ENCODE measurements around the gene WDR82. TPM values are rescaled to one million over a fixed set of nuclear protein-coding genes. Genes with fewer than 3 reads are reported as not detected.

WDR82 gene
- total RNA-seq, 4 donors from 2014 or later, result 66.4 to 76.4 (median 72.2) TPM

DNA sequence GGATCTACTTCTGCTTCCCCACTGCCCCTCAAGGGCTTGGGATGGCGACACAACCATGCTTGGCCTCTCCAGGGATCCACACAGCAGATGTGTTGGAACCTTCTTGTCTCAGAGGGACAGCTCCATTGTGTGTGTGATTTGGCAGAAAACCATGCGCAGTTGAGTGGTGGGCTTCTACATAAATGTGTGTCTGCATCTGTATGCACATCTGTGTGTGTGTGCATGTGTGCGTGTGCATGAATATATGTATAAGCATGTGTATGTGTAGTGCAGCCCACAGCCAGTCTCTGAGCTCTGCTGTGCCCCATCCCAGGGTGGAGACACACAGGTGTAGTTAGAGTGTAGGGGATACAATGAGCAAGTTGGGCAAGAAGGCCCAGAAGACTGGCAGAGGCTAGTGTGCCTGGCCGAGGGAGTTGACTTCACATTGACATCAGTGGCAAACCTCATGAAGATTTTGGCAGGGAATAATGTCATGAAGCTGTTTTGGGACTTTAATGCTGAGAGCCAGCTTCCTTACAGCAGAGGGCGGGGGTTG lies 17.3 kb upstream of the WDR82 start:
- Histone ChIP-seq H3K27ac (no peak overlapping the region), H3K4me1 (peaks cover 6 to 24% of the 10 kb centered on the region in 2 donors), H3K4me3 (replicated peaks in 1 of 3) (no peak overlapping the region), H3K9me3 (no peaks in the 10 kb centered on the region), H3K27me3 (no peaks in the 10 kb centered on the region), H3K36me3 (peaks cover 5 to 6% of the 10 kb centered on the region in 2 donors)
- WGBS, 2 donors, result 86 to 97% methylated on average over 4 to 5 of the region's 5 CpGs
- DNase-seq, result no peak
- intact Hi-C loops (cut with DNase I), result no loop called here
- TF ChIP-seq, protein P1, sequence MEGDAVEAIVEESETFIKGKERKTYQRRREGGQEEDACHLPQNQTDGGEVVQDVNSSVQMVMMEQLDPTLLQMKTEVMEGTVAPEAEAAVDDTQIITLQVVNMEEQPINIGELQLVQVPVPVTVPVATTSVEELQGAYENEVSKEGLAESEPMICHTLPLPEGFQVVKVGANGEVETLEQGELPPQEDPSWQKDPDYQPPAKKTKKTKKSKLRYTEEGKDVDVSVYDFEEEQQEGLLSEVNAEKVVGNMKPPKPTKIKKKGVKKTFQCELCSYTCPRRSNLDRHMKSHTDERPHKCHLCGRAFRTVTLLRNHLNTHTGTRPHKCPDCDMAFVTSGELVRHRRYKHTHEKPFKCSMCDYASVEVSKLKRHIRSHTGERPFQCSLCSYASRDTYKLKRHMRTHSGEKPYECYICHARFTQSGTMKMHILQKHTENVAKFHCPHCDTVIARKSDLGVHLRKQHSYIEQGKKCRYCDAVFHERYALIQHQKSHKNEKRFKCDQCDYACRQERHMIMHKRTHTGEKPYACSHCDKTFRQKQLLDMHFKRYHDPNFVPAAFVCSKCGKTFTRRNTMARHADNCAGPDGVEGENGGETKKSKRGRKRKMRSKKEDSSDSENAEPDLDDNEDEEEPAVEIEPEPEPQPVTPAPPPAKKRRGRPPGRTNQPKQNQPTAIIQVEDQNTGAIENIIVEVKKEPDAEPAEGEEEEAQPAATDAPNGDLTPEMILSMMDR (IDR thresholded peaks at IDR 0.05), result no peak
- no peak for TF ChIP-seq POLR2A (IDR thresholded peaks at IDR 0.05)

DNA sequence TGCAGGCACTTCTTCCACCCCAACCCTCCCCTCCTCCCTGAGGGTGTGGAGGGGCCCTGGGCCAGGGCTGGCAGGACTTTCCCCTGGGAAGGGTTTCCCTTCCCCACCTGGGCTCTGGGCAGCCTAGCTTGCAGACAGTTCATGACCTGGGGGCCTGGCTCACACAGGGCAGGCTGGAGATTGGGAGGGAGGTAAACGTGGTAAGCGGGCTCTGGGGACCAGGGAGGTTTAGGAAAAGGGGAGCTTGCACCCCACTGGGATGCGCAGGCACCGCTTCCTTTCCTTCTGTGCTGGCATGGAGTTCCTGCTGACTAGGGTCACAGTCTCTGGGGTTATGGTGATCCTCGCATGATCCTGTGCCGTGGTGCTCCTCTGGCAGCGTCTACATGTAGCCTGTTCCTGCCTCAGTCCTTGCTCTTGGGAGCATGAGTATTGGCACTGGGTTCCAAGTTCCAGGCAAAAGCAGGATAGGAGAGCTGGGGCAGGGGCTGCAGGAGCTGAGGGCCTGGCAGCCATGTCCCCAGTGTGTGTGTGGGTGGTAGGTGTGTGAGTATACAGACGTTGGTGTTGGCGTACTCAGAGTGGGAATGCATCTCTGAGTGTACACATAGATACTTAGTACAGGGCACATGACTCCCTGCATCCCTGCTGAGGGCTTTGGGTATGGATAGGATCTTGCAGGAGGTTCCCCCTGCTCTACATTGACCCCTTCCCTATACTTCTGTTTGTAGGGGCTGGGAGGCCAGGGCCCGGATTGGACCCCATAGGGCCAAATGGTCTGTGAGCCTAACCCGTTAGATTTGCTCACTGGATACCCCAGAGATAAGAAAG lies 16.1 kb upstream of the WDR82 start:
- Histone ChIP-seq H3K4me1 (peaks cover 4 to 16% of the 10 kb centered on the region in 2 donors), H3K27me3 (no peaks in the 10 kb centered on the region), H3K27ac (no peak overlapping the region), H3K9me3 (no peaks in the 10 kb centered on the region), H3K36me3 (peaks cover 5 to 6% of the 10 kb centered on the region in 2 donors), H3K4me3 (replicated peaks in 1 of 3) (no peak overlapping the region)
- intact Hi-C loops (cut with DNase I), result loop anchor here (5.0 kb wide), 2 partner anchors 48 to 57 kb away; partner anchors contain the start of gene TWF2
- 89 to 91% methylated on average over 10 of the region's 11 CpGs for WGBS, 2 donors
- no peak for TF ChIP-seq POLR2A (IDR thresholded peaks at IDR 0.05)
- TF ChIP-seq, protein P1 (IDR thresholded peaks at IDR 0.05), result no peak
- no peak for DNase-seq

DNA sequence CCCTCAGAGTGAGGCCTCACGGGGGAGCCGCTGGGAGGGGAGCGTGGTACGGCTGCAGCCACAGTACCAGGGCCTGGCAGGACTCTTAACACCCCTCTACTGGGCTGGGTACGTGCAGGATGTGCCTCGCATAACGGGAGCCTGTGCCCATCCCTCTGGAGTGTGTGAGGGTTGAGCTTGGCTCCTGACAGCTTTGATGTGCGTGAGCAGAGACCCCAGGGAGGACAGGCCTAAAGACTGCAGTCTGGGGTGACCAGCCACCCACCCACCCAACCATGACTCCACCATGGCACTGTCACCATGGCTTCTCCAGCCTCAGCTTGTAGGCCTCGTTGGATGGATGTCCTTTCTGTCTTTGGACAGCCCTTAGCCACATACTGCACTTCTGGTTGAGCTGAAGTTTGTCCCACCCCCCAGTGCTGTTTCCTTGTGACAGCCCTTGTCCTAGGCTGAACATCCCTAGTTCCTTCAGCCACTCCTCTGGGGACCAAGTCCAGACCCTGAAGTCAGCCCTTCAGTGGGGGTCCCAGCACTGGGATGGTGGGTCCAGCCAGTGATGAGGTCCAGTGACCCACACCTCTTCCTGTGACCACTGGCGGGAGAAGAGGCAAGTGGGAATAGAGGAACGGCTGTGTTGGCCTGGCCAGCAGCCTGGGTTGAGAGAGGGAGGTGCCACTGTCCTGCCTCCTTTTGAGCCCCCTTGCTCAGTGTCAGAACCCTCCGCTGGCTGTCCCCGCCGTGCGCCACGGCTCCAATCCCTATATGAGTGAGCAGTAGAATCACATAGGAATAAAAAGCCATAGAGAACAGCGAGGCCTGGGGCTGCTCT lies 15.3 kb upstream of the WDR82 start:
- Histone ChIP-seq H3K4me1 (peaks cover 3 to 11% of the 10 kb centered on the region in 2 donors), H3K27ac (no peak overlapping the region), H3K27me3 (no peaks in the 10 kb centered on the region), H3K9me3 (no peaks in the 10 kb centered on the region), H3K36me3 (peaks cover 5 to 6% of the 10 kb centered on the region in 2 donors), H3K4me3 (replicated peaks in 1 of 3) (no peak overlapping the region)
- no peak for DNase-seq
- intact Hi-C loops (cut with DNase I), result loop anchor here (5.0 kb wide), 2 partner anchors 49 to 56 kb away; partner anchors contain the start of gene TWF2
- TF ChIP-seq, protein P1 (IDR thresholded peaks at IDR 0.05), result no peak
- no peak for TF ChIP-seq POLR2A (IDR thresholded peaks at IDR 0.05)
- 88 to 90% methylated on average over 16 to 17 of the region's 17 CpGs for WGBS, 2 donors

DNA sequence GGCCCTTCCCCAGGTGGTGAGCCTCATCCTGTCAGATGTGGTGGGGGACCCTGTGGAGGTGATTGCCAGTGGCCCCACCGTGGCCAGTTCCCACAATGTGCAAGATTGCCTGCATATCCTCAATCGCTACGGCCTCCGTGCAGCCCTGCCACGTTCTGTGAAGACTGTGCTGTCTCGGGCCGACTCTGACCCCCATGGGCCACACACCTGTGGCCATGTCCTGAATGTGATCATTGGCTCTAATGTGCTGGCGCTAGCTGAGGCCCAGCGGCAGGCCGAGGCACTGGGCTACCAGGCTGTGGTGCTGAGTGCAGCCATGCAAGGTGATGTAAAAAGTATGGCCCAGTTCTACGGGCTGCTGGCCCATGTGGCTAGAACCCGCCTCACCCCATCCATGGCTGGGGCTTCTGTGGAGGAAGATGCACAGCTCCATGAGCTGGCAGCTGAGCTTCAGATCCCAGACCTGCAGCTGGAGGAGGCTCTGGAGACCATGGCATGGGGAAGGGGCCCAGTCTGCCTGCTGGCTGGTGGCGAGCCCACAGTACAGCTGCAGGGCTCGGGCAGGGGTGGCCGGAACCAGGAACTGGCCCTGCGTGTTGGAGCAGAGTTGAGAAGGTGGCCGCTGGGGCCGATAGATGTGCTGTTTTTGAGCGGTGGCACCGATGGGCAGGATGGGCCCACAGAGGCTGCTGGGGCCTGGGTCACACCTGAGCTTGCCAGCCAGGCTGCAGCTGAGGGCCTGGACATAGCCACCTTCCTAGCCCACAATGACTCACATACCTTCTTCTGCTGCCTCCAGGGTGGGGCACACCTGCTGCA lies 14.0 kb upstream of the WDR82 start:
- intact Hi-C loops (cut with DNase I), result loop anchor here (5.0 kb wide), 2 partner anchors 50 to 55 kb away; partner anchors contain the start of gene TWF2
- no peak for DNase-seq
- Histone ChIP-seq H3K9me3 (no peaks in the 10 kb centered on the region), H3K4me1 (peaks cover 3 to 9% of the 10 kb centered on the region in 2 donors), H3K27ac (no peak overlapping the region), H3K36me3 (peaks cover 5 to 6% of the 10 kb centered on the region in 2 donors), H3K27me3 (no peaks in the 10 kb centered on the region), H3K4me3 (replicated peaks in 1 of 3) (no peak overlapping the region)
- no peak for TF ChIP-seq POLR2A (IDR thresholded peaks at IDR 0.05)
- TF ChIP-seq, protein P1 (IDR thresholded peaks at IDR 0.05), result no peak
- 94 to 96% methylated on average over 12 to 16 of the region's 20 CpGs for WGBS, 2 donors
